ENCODE results near the gene STX8.

DNA sequence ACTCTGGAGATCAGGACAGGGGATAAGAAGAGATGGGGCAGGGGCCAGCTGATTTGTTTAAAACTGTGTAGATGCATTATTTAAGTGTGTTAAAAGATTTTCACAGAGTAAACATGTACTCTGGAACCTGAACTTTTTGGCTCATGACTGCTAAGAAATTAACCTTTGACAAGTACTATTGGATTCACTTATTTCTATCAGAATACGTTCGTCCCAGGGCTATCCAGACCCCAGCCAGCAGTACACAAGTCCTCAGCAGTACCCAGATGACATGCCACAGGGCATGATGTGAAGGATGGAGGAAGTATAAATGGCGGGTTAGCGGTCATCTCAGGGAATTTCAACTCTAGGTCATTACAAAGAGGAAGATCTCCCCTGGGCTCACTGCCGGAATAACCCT, 253.7 kb downstream of the STX8 start:
- TF ChIP-seq POLR2A (IDR thresholded peaks at IDR 0.05; ENCODE audit: low read depth, low read length): no peak
- TF ChIP-seq TAF1 (IDR thresholded peaks at IDR 0.05; ENCODE audit: low read depth, low read length): no peak
- TF ChIP-seq POLR2AphosphoS5 (IDR thresholded peaks at IDR 0.05; ENCODE audit: low read depth, low read length): no peak
- TF ChIP-seq SPI1 (IDR thresholded peaks at IDR 0.05; ENCODE audit: low read depth, low read length): no peak

Data from GM12891 (cell line).